ENCODE measurements around the gene SEH1L.

The SEH1L gene

GRCh38 chr18:12960395-12960794, 12.6 kb downstream of the SEH1L start:
- TF ChIP-seq, protein P1, sequence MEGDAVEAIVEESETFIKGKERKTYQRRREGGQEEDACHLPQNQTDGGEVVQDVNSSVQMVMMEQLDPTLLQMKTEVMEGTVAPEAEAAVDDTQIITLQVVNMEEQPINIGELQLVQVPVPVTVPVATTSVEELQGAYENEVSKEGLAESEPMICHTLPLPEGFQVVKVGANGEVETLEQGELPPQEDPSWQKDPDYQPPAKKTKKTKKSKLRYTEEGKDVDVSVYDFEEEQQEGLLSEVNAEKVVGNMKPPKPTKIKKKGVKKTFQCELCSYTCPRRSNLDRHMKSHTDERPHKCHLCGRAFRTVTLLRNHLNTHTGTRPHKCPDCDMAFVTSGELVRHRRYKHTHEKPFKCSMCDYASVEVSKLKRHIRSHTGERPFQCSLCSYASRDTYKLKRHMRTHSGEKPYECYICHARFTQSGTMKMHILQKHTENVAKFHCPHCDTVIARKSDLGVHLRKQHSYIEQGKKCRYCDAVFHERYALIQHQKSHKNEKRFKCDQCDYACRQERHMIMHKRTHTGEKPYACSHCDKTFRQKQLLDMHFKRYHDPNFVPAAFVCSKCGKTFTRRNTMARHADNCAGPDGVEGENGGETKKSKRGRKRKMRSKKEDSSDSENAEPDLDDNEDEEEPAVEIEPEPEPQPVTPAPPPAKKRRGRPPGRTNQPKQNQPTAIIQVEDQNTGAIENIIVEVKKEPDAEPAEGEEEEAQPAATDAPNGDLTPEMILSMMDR (IDR thresholded peaks at IDR 0.05; ENCODE audit: control insufficient read depth, insufficient read depth, low read depth, low read length, missing control alignments): no peak
- no peak overlapping the region for H3K4me3 ChIP-seq (ENCODE audit: control insufficient read depth, low read depth, low read length)
- DNase-seq (ENCODE audit: low read depth): no peak

- no peak for DNase-seq (ENCODE audit: low read depth)
- TF ChIP-seq, protein P1 (IDR thresholded peaks at IDR 0.05; ENCODE audit: control insufficient read depth, insufficient read depth, low read depth, low read length, missing control alignments): no peak
- no peak overlapping the region for H3K4me3 ChIP-seq (ENCODE audit: control insufficient read depth, low read depth, low read length)
Measured at GRCh38 chr18:12960853-12961397, 13.1 kb downstream of the SEH1L start.

GRCh38 chr18:12963069-12963468, 15.3 kb downstream of the SEH1L start:
- H3K4me3 ChIP-seq (ENCODE audit: control insufficient read depth, low read depth, low read length): no peak overlapping the region
- no peak for DNase-seq (ENCODE audit: low read depth)
- TF ChIP-seq, protein P1 (IDR thresholded peaks at IDR 0.05; ENCODE audit: control insufficient read depth, insufficient read depth, low read depth, low read length, missing control alignments): no peak

GRCh38 chr18:12968115-12968514, 20.3 kb downstream of the SEH1L start:
- H3K4me3 ChIP-seq (ENCODE audit: control insufficient read depth, low read depth, low read length): no peak overlapping the region
- no peak for DNase-seq (ENCODE audit: low read depth)
- TF ChIP-seq, protein P1 (IDR thresholded peaks at IDR 0.05; ENCODE audit: control insufficient read depth, insufficient read depth, low read depth, low read length, missing control alignments): no peak

DNA sequence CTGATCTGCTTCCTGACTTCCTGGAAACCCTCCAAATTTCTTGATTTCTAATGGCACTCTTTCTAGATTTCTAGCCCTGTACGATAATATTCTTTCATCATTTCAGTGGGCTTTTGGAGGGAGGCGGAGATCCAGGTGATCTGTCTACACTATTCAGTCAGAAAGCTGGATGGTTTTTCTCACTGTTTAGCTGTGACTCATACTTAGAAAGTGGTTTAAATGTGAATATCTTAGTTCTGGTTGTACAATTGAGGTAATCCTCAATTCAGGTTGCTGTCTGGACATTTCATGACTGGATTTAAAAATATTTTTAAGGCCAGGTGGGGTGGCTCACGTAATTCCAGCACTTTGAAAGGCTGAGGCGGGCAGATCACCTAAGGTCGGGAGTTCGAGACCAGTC, 20.8 kb downstream of the SEH1L start:
- TF ChIP-seq, protein P1 (IDR thresholded peaks at IDR 0.05; ENCODE audit: control insufficient read depth, insufficient read depth, low read depth, low read length, missing control alignments): no peak
- no peak for DNase-seq (ENCODE audit: low read depth)
- H3K4me3 ChIP-seq (ENCODE audit: control insufficient read depth, low read depth, low read length): no peak overlapping the region

- H3K4me3 ChIP-seq (ENCODE audit: control insufficient read depth, low read depth, low read length): no peak overlapping the region
- TF ChIP-seq, protein P1 (IDR thresholded peaks at IDR 0.05; ENCODE audit: control insufficient read depth, insufficient read depth, low read depth, low read length, missing control alignments): no peak
- no peak for DNase-seq (ENCODE audit: low read depth)
Measured at GRCh38 chr18:12973562-12974213, 25.9 kb downstream of the SEH1L start.

All from AG09309 (cell line).